Epithelial cell of proximal tubule (primary cell): ENCODE data around the gene GPC3. TPM values are rescaled to one million over a fixed set of nuclear protein-coding genes. Genes with fewer than 3 reads are reported as not detected.

Experiments used
- DNase-seq: peaks from one replicate; pipeline ENCODE4 v3.0.0-alpha.2; 2011; ENCODE audit warnings: low read depth
- H3K4me3 ChIP-seq: 2 replicates; pipeline ENCODE4 v1.5.1; 2011; ENCODE audit warnings: low read depth, mild to moderate bottlenecking, low read length
- total RNA-seq: library from RNA; depleted of rRNA; stranded (reverse); fragments of >200 nt; gene quantifications from 2 replicates; pipeline ENCODE4 v1.2.3, GENCODE V29; 2015
- TF ChIP-seq, protein P1 (sequence below): conservative IDR thresholded peaks from 2 replicates; pipeline ENCODE4 v1.5.1; 2012; ENCODE audit warnings: low read depth, mild to moderate bottlenecking, low read length

GPC3 gene
- total RNA-seq, 1 donor from 2014 or later, result 3.3 TPM

GRCh38 chrX:133697656-133698055, 287.7 kb downstream of the GPC3 start:
- no peak for DNase-seq
- H3K4me3 ChIP-seq, result no peak overlapping the region
- TF ChIP-seq, protein P1, sequence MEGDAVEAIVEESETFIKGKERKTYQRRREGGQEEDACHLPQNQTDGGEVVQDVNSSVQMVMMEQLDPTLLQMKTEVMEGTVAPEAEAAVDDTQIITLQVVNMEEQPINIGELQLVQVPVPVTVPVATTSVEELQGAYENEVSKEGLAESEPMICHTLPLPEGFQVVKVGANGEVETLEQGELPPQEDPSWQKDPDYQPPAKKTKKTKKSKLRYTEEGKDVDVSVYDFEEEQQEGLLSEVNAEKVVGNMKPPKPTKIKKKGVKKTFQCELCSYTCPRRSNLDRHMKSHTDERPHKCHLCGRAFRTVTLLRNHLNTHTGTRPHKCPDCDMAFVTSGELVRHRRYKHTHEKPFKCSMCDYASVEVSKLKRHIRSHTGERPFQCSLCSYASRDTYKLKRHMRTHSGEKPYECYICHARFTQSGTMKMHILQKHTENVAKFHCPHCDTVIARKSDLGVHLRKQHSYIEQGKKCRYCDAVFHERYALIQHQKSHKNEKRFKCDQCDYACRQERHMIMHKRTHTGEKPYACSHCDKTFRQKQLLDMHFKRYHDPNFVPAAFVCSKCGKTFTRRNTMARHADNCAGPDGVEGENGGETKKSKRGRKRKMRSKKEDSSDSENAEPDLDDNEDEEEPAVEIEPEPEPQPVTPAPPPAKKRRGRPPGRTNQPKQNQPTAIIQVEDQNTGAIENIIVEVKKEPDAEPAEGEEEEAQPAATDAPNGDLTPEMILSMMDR, result no peak

DNA sequence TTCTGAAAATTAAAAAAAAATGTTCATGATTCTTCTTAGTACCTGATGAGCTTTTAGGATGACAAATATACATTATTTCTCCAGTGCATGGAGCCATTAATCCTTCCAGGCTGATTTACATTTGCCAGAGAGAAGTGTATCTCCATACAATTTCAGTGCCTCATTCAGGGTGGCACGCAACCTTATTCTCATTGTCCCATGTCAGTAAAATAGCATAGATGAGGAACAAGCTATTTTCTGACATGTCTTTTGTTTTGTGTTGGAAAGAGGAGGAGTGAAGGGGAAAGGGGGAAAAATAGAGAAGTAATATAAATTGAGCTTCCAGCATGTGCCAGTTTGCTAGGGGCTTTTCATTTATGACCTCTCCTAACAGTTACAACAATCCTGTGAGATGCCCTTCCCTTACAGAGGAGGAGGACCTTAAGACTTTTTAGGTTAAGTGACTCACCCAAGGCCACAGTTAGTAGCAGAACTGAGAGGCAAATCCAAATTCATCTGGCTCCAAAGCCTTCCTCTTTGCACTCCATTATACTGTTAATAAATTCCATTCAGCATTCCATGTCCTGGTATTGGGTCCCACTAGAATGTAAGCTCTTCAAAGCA, 295.3 kb downstream of the GPC3 start:
- no peak overlapping the region for H3K4me3 ChIP-seq
- no peak for DNase-seq
- TF ChIP-seq, protein P1, result no peak

DNA sequence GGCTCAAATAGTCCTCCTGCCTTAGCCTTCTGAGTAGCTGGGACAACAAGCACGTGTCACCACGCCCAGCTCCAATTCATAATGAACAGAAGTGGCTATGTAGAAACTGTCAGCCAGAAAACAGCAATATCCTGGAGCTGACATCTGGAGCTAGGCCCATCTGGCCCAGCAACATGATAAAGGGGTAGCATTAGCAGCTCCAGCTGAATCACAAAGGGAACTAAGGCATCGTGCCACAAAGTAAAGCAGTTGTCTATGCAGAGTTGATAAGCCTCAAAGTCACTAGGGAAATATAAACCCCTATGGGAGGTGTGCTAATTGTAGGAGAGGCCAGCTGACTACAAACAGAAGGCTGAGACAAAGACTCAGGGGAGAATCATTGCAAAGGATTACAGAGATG, 299.6 kb downstream of the GPC3 start:
- no peak for DNase-seq
- TF ChIP-seq, protein P1, result no peak
- H3K4me3 ChIP-seq, result no peak overlapping the region

DNA sequence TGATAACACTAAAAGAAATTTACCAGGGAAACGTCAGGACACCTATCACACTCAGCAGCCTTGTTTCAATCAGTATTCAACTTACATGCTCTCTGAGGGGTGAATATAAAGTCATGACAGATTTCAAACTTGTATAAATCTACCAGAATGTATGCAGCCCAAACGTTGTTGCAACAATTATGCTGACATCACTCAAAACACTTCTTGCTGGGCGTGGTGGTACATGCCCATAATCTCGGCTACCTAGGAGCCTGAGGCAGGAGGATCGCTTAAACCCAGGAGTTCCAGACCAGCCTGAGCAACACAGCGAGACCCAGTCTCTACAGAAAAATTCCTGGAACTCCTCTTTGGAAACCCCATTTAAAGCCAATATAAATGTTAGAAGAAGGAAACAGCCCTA, 303.5 kb downstream of the GPC3 start:
- TF ChIP-seq, protein P1, result no peak
- no peak overlapping the region for H3K4me3 ChIP-seq
- DNase-seq, result no peak

- TF ChIP-seq, protein P1, result no peak
- DNase-seq, result no peak
- H3K4me3 ChIP-seq, result no peak overlapping the region
Observed at GRCh38 chrX:133681421-133681820, 304.0 kb downstream of the GPC3 start.

DNA sequence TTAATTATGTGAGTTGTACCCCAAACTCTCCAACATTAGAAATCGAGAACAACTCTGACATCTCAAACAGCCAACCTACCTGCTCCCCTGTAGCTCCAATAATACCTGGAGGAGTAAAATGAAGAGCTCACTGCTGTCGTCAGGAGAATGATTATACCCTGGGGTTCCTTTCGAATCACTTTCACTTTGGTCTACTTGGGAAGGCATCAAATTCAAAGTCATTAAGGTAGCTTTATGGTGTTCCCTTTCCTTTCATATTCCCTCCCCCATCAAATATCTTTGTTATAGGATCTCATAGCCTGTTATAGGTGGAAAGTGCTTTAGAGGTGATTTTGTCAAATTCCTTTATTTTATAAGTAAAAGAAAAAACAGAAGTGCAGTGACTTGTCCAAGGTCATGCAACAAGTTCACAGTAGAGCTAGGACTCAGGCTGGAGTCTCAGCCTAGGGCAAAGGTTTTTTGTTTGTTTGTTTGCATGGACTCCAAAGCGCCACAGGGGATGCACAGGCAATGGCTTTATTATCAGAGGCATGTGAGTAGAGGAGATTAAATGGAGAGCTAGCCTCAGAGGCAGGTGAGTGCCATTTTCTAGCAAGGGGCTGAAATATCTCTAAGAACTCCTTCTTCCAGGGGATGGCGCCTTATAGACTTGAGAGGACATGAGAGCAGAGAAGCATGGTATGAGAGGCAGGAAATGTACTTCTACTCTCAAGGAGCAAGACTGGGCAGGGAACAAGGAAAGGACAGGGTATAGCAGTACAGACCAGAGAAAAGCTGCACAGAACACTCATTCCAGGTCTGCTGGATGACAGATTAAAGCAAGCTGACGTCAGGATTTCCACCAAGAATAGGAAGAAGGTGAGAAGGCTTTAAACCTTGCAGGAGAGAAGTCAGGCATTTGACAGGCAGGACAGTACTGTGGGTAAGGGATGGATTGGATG, 308.0 kb downstream of the GPC3 start:
- no peak overlapping the region for H3K4me3 ChIP-seq
- TF ChIP-seq, protein P1, result no peak
- no peak for DNase-seq
